Endothelial cell of umbilical vein (primary cell): ENCODE data around the gene STX16. TPM values are rescaled to one million over a fixed set of nuclear protein-coding genes. Genes with fewer than 3 reads are reported as not detected.

Source experiments
- BruUV-seq: library from RNA; stranded (reverse); fragments of 400-500 nt; replicated peaks from 2 replicates; lab custom pipeline; 2021; lab: Mats Ljungman, UMichigan
- CTCF ChIA-PET: fragments of 300-600, 350-600 bp; sonication (Branson Sonifier 250); formaldehyde crosslinking; loops from one replicate; lab custom pipeline; 2021; ENCODE audit warnings: antibody characterized with exemption, inconsistent platforms; lab: Charles Lee
- POLR2A ChIA-PET: fragments of 300-600, 350-600 bp; sonication (Branson Sonifier 250); formaldehyde crosslinking; loops from one replicate; lab custom pipeline; 2021; ENCODE audit warnings: antibody characterized with exemption, inconsistent platforms; lab: Charles Lee
- DNase-seq: peaks from one replicate; pipeline ENCODE4 v3.0.0-alpha.2; 2011; ENCODE audit warnings: low read depth, low spot score
- FAIRE-seq: peaks from 2 replicates; lab custom pipeline; 2011; peaks lifted over from hg19 to GRCh38; lab: Jason Lieb, UNC
- H2AFZ ChIP-seq: 2 replicates; pipeline ENCODE4 v1.6.0; 2012; ENCODE audit warnings: low read depth, low read length, control low read depth, inconsistent platforms
- H3K27ac ChIP-seq: 2 replicates; pipeline ENCODE4 v1.5.1; 2011; ENCODE audit warnings: low read depth, mild to moderate bottlenecking, control low read depth, low read length, moderate library complexity; ENCODE audit not compliant: insufficient read depth
- H3K27me3 ChIP-seq, 2 experiments: 2 replicates each; pipeline versions ENCODE4 v1.6.0 to v1.6.1; 2011; ENCODE audit warnings: low read length in 2 of 2, mixed read lengths in 1 of 2; ENCODE audit not compliant: control insufficient read depth in 2 of 2, insufficient read depth in 2 of 2
- H3K36me3 ChIP-seq, 2 experiments: 2 replicates in 1 of 2; 3 replicates in 1 of 2; pipeline ENCODE4 v1.5.1; 2011; ENCODE audit warnings: low read length in 2 of 2, mild to moderate bottlenecking in 1 of 2, moderate library complexity in 1 of 2; ENCODE audit not compliant: control insufficient read depth in 2 of 2, insufficient read depth in 2 of 2; ENCODE audit errors: extremely low read depth in 1 of 2
- H3K4me1 ChIP-seq: 3 replicates; pipeline ENCODE4 v1.5.1; 2011; ENCODE audit warnings: mild to moderate bottlenecking, low read length; ENCODE audit not compliant: control insufficient read depth, insufficient read depth; ENCODE audit errors: extremely low read depth
- H3K4me2 ChIP-seq: 2 replicates; pipeline ENCODE4 v1.6.1; 2011; ENCODE audit warnings: low read length, control low read depth, mixed read lengths; ENCODE audit not compliant: insufficient read depth
- H3K4me3 ChIP-seq, 3 experiments: fragments of 200-600 bp in 1 of 3; sonication (generic), shearing (Covaris generic) in 1 of 3; replicated peaks in 1 of 3; 2 replicates each; pipeline ENCODE4 v1.5.1; 2011 to 2016; ENCODE audit warnings: control low read depth in 3 of 3, low read length in 3 of 3, mild to moderate bottlenecking in 2 of 3, inconsistent platforms in 1 of 3, low read depth in 1 of 3, moderate library complexity in 1 of 3; ENCODE audit not compliant: insufficient read depth in 1 of 3
- H3K79me2 ChIP-seq: 2 replicates; pipeline ENCODE4 v1.6.0; 2012; ENCODE audit warnings: low read length, inconsistent platforms; ENCODE audit not compliant: control insufficient read depth, insufficient read depth
- H3K9ac ChIP-seq: replicated peaks from 2 replicates; pipeline ENCODE3; 2011; ENCODE audit warnings: low read length, control low read depth; ENCODE audit not compliant: insufficient read depth; ENCODE audit errors: extremely low read depth
- H3K9me1 ChIP-seq: replicated peaks from 3 replicates; pipeline ENCODE4 v1.6.0; 2011; ENCODE audit warnings: mild to moderate bottlenecking, low read length; ENCODE audit not compliant: control insufficient read depth, insufficient read depth; ENCODE audit errors: extremely low read depth
- H3K9me3 ChIP-seq: replicated peaks from 2 replicates; pipeline ENCODE4 v1.5.1; 2012; ENCODE audit warnings: low read length, inconsistent platforms; ENCODE audit not compliant: control insufficient read depth, insufficient read depth
- H4K20me1 ChIP-seq: replicated peaks from 2 replicates; pipeline ENCODE3; 2011; ENCODE audit warnings: mild to moderate bottlenecking, low read length; ENCODE audit not compliant: control insufficient read depth, insufficient read depth; ENCODE audit errors: extremely low read depth
- CTCF ChIP-seq, 2 donors: IDR thresholded peaks; 1 replicate in 1 of 2; 2 replicates in 1 of 2; pipeline ENCODE4 v1.5.1; 2011; ENCODE audit warnings: low read length in 2 of 2, mild to moderate bottlenecking in 2 of 2, moderate library complexity in 2 of 2, control low read depth in 1 of 2, inconsistent platforms in 1 of 2, low read depth in 1 of 2; ENCODE audit not compliant: insufficient read depth in 1 of 2; ENCODE audit errors: extremely low read depth in 1 of 2
- EZH2 ChIP-seq: IDR thresholded peaks from 2 replicates; pipeline ENCODE4 v1.6.1; 2012; ENCODE audit warnings: borderline replicate concordance, low read depth, mild to moderate bottlenecking, moderate library complexity, low read length, inconsistent platforms; ENCODE audit not compliant: severe bottlenecking
- FOS ChIP-seq: IDR thresholded peaks from 2 replicates; pipeline ENCODE4 v1.6.1; 2011; ENCODE audit warnings: mild to moderate bottlenecking, low read length, moderate library complexity, borderline replicate concordance; ENCODE audit not compliant: insufficient read depth
- GATA2 ChIP-seq: IDR thresholded peaks from 2 replicates; pipeline ENCODE4 v1.7.0; 2011; ENCODE audit warnings: low read depth, mild to moderate bottlenecking, moderate library complexity, mixed read lengths, low read length; ENCODE audit not compliant: insufficient read length, insufficient read depth
- JUN ChIP-seq: IDR thresholded peaks from 2 replicates; pipeline ENCODE4 v1.6.1; 2011; ENCODE audit warnings: borderline replicate concordance, low read depth; ENCODE audit not compliant: insufficient read length, insufficient read depth
- MAX ChIP-seq: IDR thresholded peaks from 2 replicates; pipeline ENCODE4 v1.6.1; 2011; ENCODE audit not compliant: insufficient read depth, insufficient read length
- MYC ChIP-seq: IDR thresholded peaks from one replicate; pipeline ENCODE4 v1.6.1; 2011; ENCODE audit warnings: mild to moderate bottlenecking, low read depth, low read length
- POLR2A ChIP-seq: IDR thresholded peaks from 2 replicates; pipeline ENCODE4 v1.6.1; 2012; ENCODE audit warnings: low read depth, mild to moderate bottlenecking, control low read depth, low read length
- POLR2AphosphoS5 ChIP-seq: IDR thresholded peaks from 2 replicates; pipeline ENCODE4 v1.6.1; 2012; ENCODE audit warnings: low read depth, mild to moderate bottlenecking, control low read depth, low read length, moderate library complexity; ENCODE audit not compliant: insufficient read depth
- dilution Hi-C: fragments of 300-500 bp; cut with MboI; formaldehyde crosslinking; loops from one replicate; pipeline ENCODE4 v1.15.0; 2019; ENCODE audit warnings: low sequenced_read_pairs; ENCODE audit not compliant: extremely low pct_ligation_motif_present
- intact Hi-C: fragments of 100-400 bp; cut with micrococcal nuclease; formaldehyde crosslinking; loops from one replicate; pipeline ENCODE4 v1.10.0; 2022
- polyA plus RNA-seq, 4 experiments: library from polyadenylated mRNA; depleted of rRNA in 3 of 4; stranded (reverse) in 3 of 4; unstranded in 1 of 4; fragments of >200 nt; gene quantifications; 2 replicates each; pipeline versions ENCODE4 v1.2.1 to v1.2.3, GENCODE V29; 2011 to 2012; ENCODE audit warnings: missing spikeins in 1 of 4
- total RNA-seq: library from RNA; stranded (reverse); gene quantifications from 2 replicates; pipeline ENCODE4 v1.2.3, GENCODE V29; 2021

STX16 gene
- total and polyA plus RNA-seq, 2 donors (not counting 3 experiments of a cell fraction or from before 2014, with no cell fraction given) = 43.1 to 63.5 TPM

- no peak for FAIRE-seq
- BruUV-seq = no TSS peak
Measured at GRCh38 chr20:58611236-58612030, 39.6 kb upstream of the STX16 start.

GRCh38 chr20:58612121-58612691 lies 38.9 kb upstream of the STX16 start:
- POLR2A ChIA-PET = interaction anchor here (0.7 kb wide), 1 partner anchor 21 kb away, joined by 3 read pairs; no protein-coding TSS in a partner anchor

More at GRCh38 chr20:58611236-58612030, 39.6 kb upstream of the STX16 start:
- CTCF ChIA-PET = interaction anchor here (1.0 to 1.7 kb wide), 4 partner anchors 10 to 40 kb away, joined by 3 to 8 read pairs (median 4); partner anchors contain the start of gene STX16
- Histone ChIP-seq H3K9me1 (no peaks in the 10 kb centered on the region), H3K9ac (no peak overlapping the region), H3K36me3 (no peaks in the 10 kb centered on the region), H3K4me2 (no peak overlapping the region), H3K79me2 (no peaks in the 10 kb centered on the region), H3K4me1 (no peaks in the 10 kb centered on the region), H3K9me3 (no peaks in the 10 kb centered on the region), H3K27me3 (peaks cover 0 to 2% of the 10 kb centered on the region in 2 experiments), H2AFZ (no peak overlapping the region), H3K27ac (no peak overlapping the region), H3K4me3 (no peak overlapping the region), H4K20me1 (no peaks in the 10 kb centered on the region)
- POLR2A ChIA-PET = interaction anchor here (0.7 kb wide), 1 partner anchor 22 kb away, joined by 3 read pairs; no protein-coding TSS in a partner anchor
- intact Hi-C loops = no loop called here
- dilution Hi-C loops = loop anchor here (25.0 kb wide), 1 partner anchor 226 kb away; no protein-coding TSS in a partner anchor
- peak; percentile 26 for DNase-seq
- no peak for TF ChIP-seq MAX
- TF ChIP-seq FOS = no peak

More at GRCh38 chr20:58612121-58612691, 38.9 kb upstream of the STX16 start:
- Histone ChIP-seq H2AFZ (peak overlapping the region; percentile 26), H3K36me3 (no peaks in the 10 kb centered on the region), H3K4me3 (no peak overlapping the region), H3K9me1 (no peaks in the 10 kb centered on the region), H3K27ac (no peak overlapping the region), H3K27me3 (peaks cover 0 to 2% of the 10 kb centered on the region in 2 experiments), H3K9ac (no peak overlapping the region), H3K4me1 (no peaks in the 10 kb centered on the region), H4K20me1 (no peaks in the 10 kb centered on the region), H3K9me3 (no peaks in the 10 kb centered on the region), H3K4me2 (no peak overlapping the region), H3K79me2 (no peaks in the 10 kb centered on the region)
- FAIRE-seq = peak; percentile 8
- TF ChIP-seq POLR2AphosphoS5 = no peak
- no peak for TF ChIP-seq CTCF (IDR thresholded peaks at IDR 0.05; ENCODE audit: extremely low read depth in 1 of 2, insufficient read depth in 1 of 2, low read depth in 1 of 2, low read length in 2 of 2)
- TF ChIP-seq EZH2 = no peak
- no peak for TF ChIP-seq MYC
- TF ChIP-seq POLR2A = no peak
- TF ChIP-seq JUN = no peak
- no peak for TF ChIP-seq GATA2
- TF ChIP-seq MAX = no peak
- no peak for TF ChIP-seq FOS
- dilution Hi-C loops = loop anchor here (25.0 kb wide), 1 partner anchor 225 kb away; no protein-coding TSS in a partner anchor
- no TSS peak for BruUV-seq
- intact Hi-C loops = no loop called here
- DNase-seq = peak; percentile 88
- CTCF ChIA-PET = interaction anchor here (1.0 to 1.7 kb wide), 4 partner anchors 10 to 39 kb away, joined by 3 to 8 read pairs (median 4); partner anchors contain the start of gene STX16
